ENCODE measurements around the gene CYP2W1.

The CYP2W1 gene

GRCh38 chr7:946256-946996 is 36.6 kb upstream of the CYP2W1 start:
- H3K36me3 Mint-ChIP-seq: peaks cover 44% of the 10 kb centered on the region
- H3K4me1 Mint-ChIP-seq: peaks cover 40% of the 10 kb centered on the region
- no peak overlapping the region for H3K4me3 Mint-ChIP-seq
- H3K9me3 Mint-ChIP-seq: no peaks in the 10 kb centered on the region
- ATAC-seq: no peak
- H3K27ac Mint-ChIP-seq: no peak overlapping the region
- DNase-seq (ENCODE audit: low spot score in 2 of 2): no peak

- H3K36me3 Mint-ChIP-seq: peaks cover 45% of the 10 kb centered on the region
- DNase-seq (ENCODE audit: low spot score in 2 of 2) (no peak), ATAC-seq (no peak)
- no peak overlapping the region for H3K27ac Mint-ChIP-seq
- no peaks in the 10 kb centered on the region for H3K9me3 Mint-ChIP-seq
- H3K4me1 Mint-ChIP-seq: peaks cover 39% of the 10 kb centered on the region
- H3K4me3 Mint-ChIP-seq: no peak overlapping the region
These were observed 35.4 kb upstream of the CYP2W1 start for GRCh38 chr7:947391-948210.

GRCh38 chr7:949021-949934 is 33.7 kb upstream of the CYP2W1 start:
- Mint-ChIP-seq H3K27ac (peak overlapping the region; percentile 48), H3K9me3 (no peaks in the 10 kb centered on the region), H3K4me1 (peaks cover 39% of the 10 kb centered on the region), H3K4me3 (no peak overlapping the region), H3K36me3 (peaks cover 45% of the 10 kb centered on the region)
- no peak for DNase-seq (ENCODE audit: low spot score in 2 of 2)
- no peak for ATAC-seq

- Mint-ChIP-seq H3K9me3 (no peaks in the 10 kb centered on the region), H3K4me3 (peak overlapping the region; percentile 55)
These were observed 31.0 kb upstream of the CYP2W1 start for GRCh38 chr7:951881-952547.

GRCh38 chr7:952548-953441 is 30.2 kb upstream of the CYP2W1 start:
- Mint-ChIP-seq H3K4me1 (peaks cover 43% of the 10 kb centered on the region), H3K36me3 (peaks cover 30% of the 10 kb centered on the region), H3K27ac (no peak overlapping the region), H3K9me3 (no peaks in the 10 kb centered on the region), H3K4me3 (peak overlapping the region; percentile 55)
- DNase-seq (ENCODE audit: low spot score in 2 of 2) (no peak), ATAC-seq (no peak)

More at GRCh38 chr7:951881-952547, 31.0 kb upstream of the CYP2W1 start:
- Mint-ChIP-seq H3K36me3 (peaks cover 37% of the 10 kb centered on the region), H3K4me1 (peaks cover 43% of the 10 kb centered on the region), H3K27ac (no peak overlapping the region)
- ATAC-seq (no peak), DNase-seq (ENCODE audit: low spot score in 2 of 2) (no peak)

GRCh38 chr7:953547-954327 is 29.2 kb upstream of the CYP2W1 start:
- peaks cover 37% of the 10 kb centered on the region for H3K4me1 Mint-ChIP-seq
- no peak overlapping the region for H3K27ac Mint-ChIP-seq
- H3K4me3 Mint-ChIP-seq: peak overlapping the region; percentile 55
- no peaks in the 10 kb centered on the region for H3K9me3 Mint-ChIP-seq
- ATAC-seq (peak; percentile 39), DNase-seq (ENCODE audit: low spot score in 2 of 2) (no peak)
- H3K36me3 Mint-ChIP-seq: peaks cover 24% of the 10 kb centered on the region

- peak within 1 kb of the TSS; percentile 54 for H3K27ac Mint-ChIP-seq
- H3K9me3 Mint-ChIP-seq: no peaks in the 10 kb centered on the region
- DNase-seq (ENCODE audit: low spot score in 2 of 2) (peak; percentile 54 to 66), ATAC-seq (peak; percentile 84)
- H3K4me1 Mint-ChIP-seq: peaks cover 28% of the 10 kb centered on the region
- peaks cover 19% of the 10 kb centered on the region for H3K36me3 Mint-ChIP-seq
- H3K4me3 Mint-ChIP-seq: peak within 1 kb of the TSS; percentile 64
These were observed 28.4 kb upstream of the CYP2W1 start, which contains the start of gene ADAP1 for GRCh38 chr7:954330-955238. Gene ADAP1, minus strand, starts transcription at chr7:954680. Its CDS starts 203 bp downstream, at chr7:954477.

GRCh38 chr7:956031-956430 is 26.9 kb upstream of the CYP2W1 start:
- Mint-ChIP-seq H3K9me3 (no peaks in the 10 kb centered on the region), H3K27ac (no peak overlapping the region), H3K4me3 (peak overlapping the region; percentile 36), H3K4me1 (peaks cover 15% of the 10 kb centered on the region), H3K36me3 (peaks cover 5% of the 10 kb centered on the region)
- DNase-seq (ENCODE audit: low spot score in 2 of 2): no peak
- no peak for ATAC-seq

- Mint-ChIP-seq H3K9me3 (no peaks in the 10 kb centered on the region), H3K27ac (no peak overlapping the region), H3K4me1 (peaks cover 4% of the 10 kb centered on the region), H3K4me3 (no peak overlapping the region), H3K36me3 (no peaks in the 10 kb centered on the region)
- no peak for ATAC-seq
- DNase-seq (ENCODE audit: low spot score in 2 of 2): no peak
These were observed 25.4 kb upstream of the CYP2W1 start for GRCh38 chr7:957418-958220.

GRCh38 chr7:958221-959200 is 24.5 kb upstream of the CYP2W1 start:
- Mint-ChIP-seq H3K4me3 (no peak overlapping the region), H3K27ac (no peak overlapping the region), H3K9me3 (no peaks in the 10 kb centered on the region)

GRCh38 chr7:959271-959670 is 23.7 kb upstream of the CYP2W1 start:
- peaks cover 10% of the 10 kb centered on the region for H3K4me1 Mint-ChIP-seq

More at GRCh38 chr7:958221-959200, 24.5 kb upstream of the CYP2W1 start:
- Mint-ChIP-seq H3K36me3 (no peaks in the 10 kb centered on the region), H3K4me1 (peaks cover 6% of the 10 kb centered on the region)
- DNase-seq (ENCODE audit: low spot score in 2 of 2): no peak
- ATAC-seq: no peak

More at GRCh38 chr7:959271-959670, 23.7 kb upstream of the CYP2W1 start:
- ATAC-seq (no peak), DNase-seq (ENCODE audit: low spot score in 2 of 2) (no peak)
- no peak overlapping the region for H3K4me3 Mint-ChIP-seq
- H3K27ac Mint-ChIP-seq: no peak overlapping the region
- H3K36me3 Mint-ChIP-seq: no peaks in the 10 kb centered on the region
- no peaks in the 10 kb centered on the region for H3K9me3 Mint-ChIP-seq

All from stimulated activated effector memory CD8-positive, alpha-beta T cell treated with anti-CD3 and anti-CD28 coated beads, Interleukin-12 subunit alpha, Interleukin-12 subunit beta, amount 100 ng/mL, for 72 hours (primary cell).